SK-N-SH (cell line): ENCODE results near the gene MYOM1. TPM values are rescaled to one million over a fixed set of nuclear protein-coding genes. Genes with fewer than 3 reads are reported as not detected.

Experiments
- CTCF ChIA-PET: fragments of 300-600, 350-600 bp; formaldehyde crosslinking; extraction: SDS; loops from one replicate; lab custom pipeline; 2021; lab: Yijun Ruan, JAX
- POLR2A ChIA-PET: fragments of 350-600 bp; sonication (Branson Sonifier 250); formaldehyde crosslinking; extraction: SDS; loops from one replicate; lab custom pipeline; 2020; ENCODE audit warnings: antibody characterized with exemption, inconsistent platforms; lab: Yijun Ruan, JAX
- DNase-seq: peaks from one replicate; pipeline ENCODE4 v3.0.0; 2012
- H2AFZ ChIP-seq: fragments of 200-600 bp; sonication (generic); 2 replicates; pipeline ENCODE4 v1.8.1; 2016; ENCODE audit warnings: antibody characterized with exemption, mild to moderate bottlenecking, low read depth
- H3F3A ChIP-seq: fragments of 200-600 bp; sonication (generic); replicated peaks from 2 replicates; pipeline ENCODE3; 2016; ENCODE audit warnings: antibody characterized with exemption, mild to moderate bottlenecking; ENCODE audit not compliant: insufficient read depth
- H3K27ac ChIP-seq, 2 experiments: fragments of 200-500 bp in 1 of 2; fragments of 200-600 bp in 1 of 2; sonication (Bioruptor generic) in 1 of 2; sonication (generic), shearing (Covaris generic) in 1 of 2; 2 replicates each; pipeline versions ENCODE4 v1.5.1 to v1.6.1; 2014 to 2016; ENCODE audit warnings: low read depth in 2 of 2, inconsistent platforms in 1 of 2, low read length in 1 of 2, mild to moderate bottlenecking in 1 of 2, mixed read lengths in 1 of 2
- H3K27me3 ChIP-seq: fragments of 200-600 bp; sonication (generic), shearing (Covaris generic); 2 replicates; pipeline ENCODE4 v1.6.1; 2016; ENCODE audit warnings: mixed run types; ENCODE audit not compliant: insufficient read depth
- H3K36me3 ChIP-seq, 2 experiments: fragments of 200-500 bp in 1 of 2; fragments of 200-600 bp in 1 of 2; sonication (Bioruptor generic) in 1 of 2; sonication (generic) in 1 of 2; replicated peaks in 1 of 2; 2 replicates each; pipeline versions ENCODE3 to v1.5.1; 2014 to 2016; ENCODE audit warnings: low read length in 1 of 2, mild to moderate bottlenecking in 1 of 2; ENCODE audit not compliant: insufficient read depth in 2 of 2, control insufficient read depth in 1 of 2
- H3K4me1 ChIP-seq, 2 experiments: fragments of 200-500 bp in 1 of 2; fragments of 200-600 bp in 1 of 2; sonication (Bioruptor generic) in 1 of 2; sonication (generic), shearing (Covaris generic) in 1 of 2; 2 replicates each; pipeline versions ENCODE4 v1.5.1 to v1.6.1; 2014 to 2016; ENCODE audit warnings: low read depth in 1 of 2, low read length in 1 of 2, mixed run types in 1 of 2; ENCODE audit not compliant: insufficient read depth in 2 of 2, control insufficient read depth in 1 of 2
- H3K4me2 ChIP-seq: fragments of 200-600 bp; sonication (generic), shearing (Covaris generic); 2 replicates; pipeline ENCODE4 v1.6.1; 2017; ENCODE audit warnings: mixed run types
- H3K4me3 ChIP-seq, 2 experiments: fragments of 200-500 bp in 1 of 2; fragments of 200-600 bp in 1 of 2; sonication (Bioruptor generic) in 1 of 2; sonication (generic), shearing (Covaris generic) in 1 of 2; 2 replicates each; pipeline versions ENCODE4 v1.5.1 to v1.8.1; 2014 to 2016; ENCODE audit warnings: low read depth in 2 of 2, inconsistent platforms in 1 of 2, low read length in 1 of 2, mild to moderate bottlenecking in 1 of 2, mixed read lengths in 1 of 2, moderate library complexity in 1 of 2
- H3K79me2 ChIP-seq: fragments of 200-600 bp; sonication (generic); 2 replicates; pipeline ENCODE4 v1.8.1; 2017; ENCODE audit warnings: mild to moderate bottlenecking; ENCODE audit not compliant: insufficient read depth
- H3K9ac ChIP-seq: fragments of 200-600 bp; sonication (generic); 2 replicates; pipeline ENCODE4 v1.6.1; 2017; ENCODE audit warnings: mixed run types
- H3K9me2 ChIP-seq: fragments of 200-600 bp; sonication (generic); 2 replicates; pipeline ENCODE4 v1.6.1; 2017; ENCODE audit warnings: mixed run types
- H3K9me3 ChIP-seq: fragments of 200-600 bp; sonication (generic); 2 replicates; pipeline ENCODE4 v1.6.1; 2017; ENCODE audit warnings: mixed run types, mild to moderate bottlenecking, moderate library complexity
- H4K20me1 ChIP-seq: fragments of 200-600 bp; sonication (generic); 2 replicates; pipeline ENCODE4 v1.6.1; 2017; ENCODE audit warnings: mild to moderate bottlenecking, mixed run types; ENCODE audit not compliant: insufficient read depth
- ELF1 ChIP-seq: IDR thresholded peaks from 2 replicates; pipeline ENCODE4 v1.4.0; 2012
- EZH2phosphoT487 ChIP-seq: fragments of 200-600 bp; sonication (generic); IDR thresholded peaks from 2 replicates; pipeline ENCODE4 v1.6.1; 2017; ENCODE audit warnings: low read depth, mixed run types, mild to moderate bottlenecking, antibody characterized with exemption, moderate library complexity, borderline replicate concordance
- FOXM1 ChIP-seq: IDR thresholded peaks from 2 replicates; pipeline ENCODE4 v1.4.0; 2012; ENCODE audit warnings: low read depth, mild to moderate bottlenecking
- GABPA ChIP-seq: IDR thresholded peaks from 2 replicates; pipeline ENCODE4 v1.4.0; 2012; ENCODE audit warnings: low read depth, mild to moderate bottlenecking
- GATA2 ChIP-seq: sonication (generic); formaldehyde crosslinking; IDR thresholded peaks from 2 replicates; pipeline ENCODE4 v1.5.0; 2020; ENCODE audit warnings: mild to moderate bottlenecking, missing genetic modification reagents
- NFIC ChIP-seq: IDR thresholded peaks from 2 replicates; pipeline ENCODE4 v1.4.0; 2012; ENCODE audit warnings: borderline replicate concordance
- NRF1 ChIP-seq: IDR thresholded peaks from 2 replicates; pipeline ENCODE4 v1.6.1; 2012; ENCODE audit warnings: low read depth, mild to moderate bottlenecking, low read length
- POLR2AphosphoS5 ChIP-seq: IDR thresholded peaks from 2 replicates; pipeline ENCODE4 v1.6.1; 2012; ENCODE audit warnings: low read depth, low read length
- RAD21 ChIP-seq: IDR thresholded peaks from 2 replicates; pipeline ENCODE4 v1.6.1; 2012; ENCODE audit warnings: mild to moderate bottlenecking, low read length
- RFX5 ChIP-seq: IDR thresholded peaks from 2 replicates; pipeline ENCODE4 v1.6.1; 2012; ENCODE audit warnings: mild to moderate bottlenecking, improper control_type of control experiment, low read length
- RXRA ChIP-seq: IDR thresholded peaks from 2 replicates; pipeline ENCODE4 v1.4.0; 2012; ENCODE audit warnings: low read depth, mild to moderate bottlenecking, borderline replicate concordance
- SIN3A ChIP-seq: IDR thresholded peaks from 2 replicates; pipeline ENCODE4 v1.6.1; 2012; ENCODE audit warnings: low read depth, mild to moderate bottlenecking, low read length, moderate library complexity, borderline replicate concordance
- TAF1 ChIP-seq: IDR thresholded peaks from 2 replicates; pipeline ENCODE4 v1.6.1; 2012; ENCODE audit warnings: low read depth, mild to moderate bottlenecking, low read length, moderate library complexity, borderline replicate concordance
- TCF12 ChIP-seq: IDR thresholded peaks from 2 replicates; pipeline ENCODE4 v1.4.0; 2012
- USF1 ChIP-seq: IDR thresholded peaks from 2 replicates; pipeline ENCODE4 v1.4.0; 2012; ENCODE audit warnings: low read depth, borderline replicate concordance
- ZBTB33 ChIP-seq: IDR thresholded peaks from 2 replicates; pipeline ENCODE4 v1.4.0; 2012; ENCODE audit warnings: low read depth, borderline replicate concordance
- WGBS: methylation state at CpG from one replicate; pipeline ENCODE4 v1.1.6; 2017; ENCODE audit warnings: low lambda C conversion rate; 5-methylcytosine and 5-hydroxymethylcytosine counted together
- polyA plus RNA-seq, 3 experiments: library from polyadenylated mRNA; depleted of rRNA; stranded (reverse); fragments of >200 nt; gene quantifications; 2 replicates each; pipeline ENCODE4 v1.2.3, GENCODE V29; 2012
- TF ChIP-seq, protein P1 (sequence below): fragments of 150-350 bp; IDR thresholded peaks from 2 replicates; pipeline ENCODE4 v1.6.1; 2016; ENCODE audit warnings: mild to moderate bottlenecking, low read depth, low read length
- TF ChIP-seq, protein P2 (sequence below): IDR thresholded peaks from 2 replicates; pipeline ENCODE4 v1.4.0; 2012; ENCODE audit warnings: low read depth

MYOM1 gene
- polyA plus RNA-seq, 1 of the 3 experiments (the other 2 are of a cell fraction), result 0.07 TPM

DNA sequence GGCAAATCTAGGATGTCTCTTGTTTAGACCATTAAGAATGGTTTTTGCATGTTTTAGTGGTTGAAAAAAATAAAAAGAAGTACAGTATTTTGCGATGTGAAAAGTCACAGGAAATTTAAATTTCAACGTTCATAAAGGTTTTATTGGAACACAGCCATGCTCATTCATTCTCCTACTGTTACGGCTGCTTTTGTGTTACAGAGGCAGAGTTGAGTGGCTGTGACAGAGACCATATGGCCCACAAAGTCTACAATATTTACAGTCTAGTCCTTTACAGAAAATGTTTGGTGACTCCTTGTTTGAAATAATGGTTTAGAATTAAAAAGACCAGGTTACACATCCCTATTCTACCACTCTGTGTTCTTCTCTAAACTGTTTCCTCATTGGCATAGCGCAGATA, 48.1 kb downstream of the MYOM1 start:
- Histone ChIP-seq H3K9ac (no peak overlapping the region), H3K9me3 (no peaks in the 10 kb centered on the region), H3K36me3 (no peaks in the 10 kb centered on the region), H3K27me3 (no peaks in the 10 kb centered on the region), H3K9me2 (no peaks in the 10 kb centered on the region), H4K20me1 (no peaks in the 10 kb centered on the region), H3K4me3 (no peak overlapping the region), H3K79me2 (no peaks in the 10 kb centered on the region), H3K4me2 (no peak overlapping the region), H2AFZ (no peak overlapping the region), H3K4me1 (peaks cover 0 to 2% of the 10 kb centered on the region in 2 experiments; a peak in 1 of 4 replicates), H3F3A (no peaks in the 10 kb centered on the region), H3K27ac (no peak overlapping the region; a peak in 1 of 4 replicates)
- WGBS, result 59% methylated on average over 4 of the region's 4 CpGs
- POLR2A ChIA-PET, result interaction anchor here (0.6 kb wide), 1 partner anchor 110 kb away, joined by 3 read pairs; no protein-coding TSS in a partner anchor
- no peak for DNase-seq
- TF ChIP-seq EZH2phosphoT487 (no peak), ZBTB33 (no peak), TCF12 (no peak), GABPA (no peak), SIN3A (no peak), USF1 (no peak), RXRA (no peak), POLR2AphosphoS5 (no peak), NRF1 (no peak), GATA2 (CRISPR knock-in tag) (no peak), RFX5 (no peak), ELF1 (no peak), RAD21 (no peak), TAF1 (no peak), NFIC (no peak), FOXM1 (no peak)
- TF ChIP-seq, protein P1, sequence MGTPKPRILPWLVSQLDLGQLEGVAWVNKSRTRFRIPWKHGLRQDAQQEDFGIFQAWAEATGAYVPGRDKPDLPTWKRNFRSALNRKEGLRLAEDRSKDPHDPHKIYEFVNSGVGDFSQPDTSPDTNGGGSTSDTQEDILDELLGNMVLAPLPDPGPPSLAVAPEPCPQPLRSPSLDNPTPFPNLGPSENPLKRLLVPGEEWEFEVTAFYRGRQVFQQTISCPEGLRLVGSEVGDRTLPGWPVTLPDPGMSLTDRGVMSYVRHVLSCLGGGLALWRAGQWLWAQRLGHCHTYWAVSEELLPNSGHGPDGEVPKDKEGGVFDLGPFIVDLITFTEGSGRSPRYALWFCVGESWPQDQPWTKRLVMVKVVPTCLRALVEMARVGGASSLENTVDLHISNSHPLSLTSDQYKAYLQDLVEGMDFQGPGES, result no peak
- TF ChIP-seq, protein P2, sequence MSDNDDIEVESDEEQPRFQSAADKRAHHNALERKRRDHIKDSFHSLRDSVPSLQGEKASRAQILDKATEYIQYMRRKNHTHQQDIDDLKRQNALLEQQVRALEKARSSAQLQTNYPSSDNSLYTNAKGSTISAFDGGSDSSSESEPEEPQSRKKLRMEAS, result no peak
- CTCF ChIA-PET, result interaction anchor here (1.1 kb wide), 1 partner anchor 20 kb away, joined by 3 read pairs; no protein-coding TSS in a partner anchor
